ENCODE data around the gene IL20RA. TPM values are rescaled to one million over a fixed set of nuclear protein-coding genes. Genes with fewer than 3 reads are reported as not detected.
"Not testable (repeated sequence)": the region's sequence is repeated elsewhere in the genome, so short reads cannot be mapped to it uniquely, and the experiment has no call there.

The IL20RA gene
- total RNA-seq, 1 experiment from 2014 or later: not detected

- DNase-seq (ENCODE audit: low read depth); in situ Hi-C loops (cut with HindIII; ENCODE audit: low pct_unique_long_range_greater_than_20kb, low sequenced_read_pairs): not testable (repeated sequence)
These were observed 84.8 kb downstream of the IL20RA start for GRCh38 chr6:136959935-136960334.

DNA sequence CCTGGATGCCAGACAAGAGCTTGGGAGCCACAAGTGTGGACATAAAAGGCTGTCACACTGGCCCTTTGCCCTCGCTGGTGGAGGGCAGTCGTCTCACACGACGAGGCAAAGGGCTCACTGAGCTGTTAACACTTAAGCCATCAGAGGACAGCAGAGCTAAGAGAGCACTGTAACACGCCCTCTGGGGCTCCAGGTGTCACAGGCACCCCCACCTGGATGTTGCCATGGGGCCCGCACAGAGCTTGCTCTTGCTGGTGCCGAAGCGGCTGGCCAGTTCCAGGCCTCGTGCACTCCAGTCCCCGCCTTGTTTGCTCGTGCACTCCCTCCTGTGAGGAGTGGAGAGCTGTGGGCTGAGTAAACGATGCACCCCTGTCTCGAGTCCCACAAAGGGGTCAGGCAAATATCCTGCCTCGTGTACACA lies 85.3 kb downstream of the IL20RA start:
- in situ Hi-C loops (cut with HindIII; ENCODE audit: low pct_unique_long_range_greater_than_20kb, low sequenced_read_pairs): no loop called here
- DNase-seq (ENCODE audit: low read depth): no peak

- no peak for DNase-seq (ENCODE audit: low read depth)
- in situ Hi-C loops (cut with HindIII; ENCODE audit: low pct_unique_long_range_greater_than_20kb, low sequenced_read_pairs): no loop called here
These were observed 86.6 kb downstream of the IL20RA start for GRCh38 chr6:136958168-136958567.

DNA sequence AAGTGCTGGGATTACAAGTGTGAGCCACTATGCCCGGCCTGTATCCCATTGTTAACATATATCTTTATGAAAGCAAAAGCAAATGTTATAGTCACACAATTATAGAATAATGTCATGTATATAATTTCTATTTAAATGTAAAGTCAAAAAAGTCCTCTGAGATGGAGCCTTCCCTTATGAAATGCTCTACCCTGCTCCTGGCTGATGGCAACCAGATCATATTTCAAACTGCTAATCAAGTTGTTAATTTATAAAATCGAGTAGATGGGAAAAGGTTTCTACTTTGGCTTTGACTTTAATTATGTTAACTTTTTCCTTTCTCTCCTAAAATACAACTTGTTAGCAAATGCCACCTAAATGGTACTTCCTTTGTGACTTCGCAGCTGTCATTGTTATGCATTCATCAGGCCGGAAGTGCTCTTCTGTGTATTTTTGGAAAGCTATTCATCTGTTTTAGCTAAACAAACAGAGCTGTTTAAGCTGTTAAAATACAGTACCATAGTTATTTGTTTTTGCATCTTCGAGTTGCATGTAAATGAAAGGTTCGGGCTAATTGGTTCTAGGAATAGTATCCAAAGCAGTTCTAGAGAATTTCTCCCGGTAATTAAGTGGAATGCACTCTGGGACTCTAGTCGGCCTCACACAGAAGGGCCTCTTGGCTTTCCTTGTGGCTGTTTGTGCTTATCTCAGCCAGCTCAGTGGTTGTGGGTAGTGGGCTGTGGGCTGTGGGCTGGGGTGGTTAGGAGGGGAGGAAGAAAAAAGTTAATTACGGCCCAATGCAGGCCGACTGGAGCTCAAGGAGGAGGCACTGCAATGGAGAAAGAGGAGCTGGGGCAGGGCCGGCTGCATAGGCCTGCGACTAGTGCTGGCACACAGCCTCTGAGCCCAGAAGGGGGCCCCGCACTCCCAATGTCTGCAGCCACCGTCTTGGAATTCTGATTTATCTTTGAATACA lies 87.9 kb downstream of the IL20RA start:
- in situ Hi-C loops (cut with HindIII; ENCODE audit: low pct_unique_long_range_greater_than_20kb, low sequenced_read_pairs): no loop called here
- DNase-seq (ENCODE audit: low read depth): no peak

- no peak for DNase-seq (ENCODE audit: low read depth)
- in situ Hi-C loops (cut with HindIII; ENCODE audit: low pct_unique_long_range_greater_than_20kb, low sequenced_read_pairs): no loop called here
These were observed 89.6 kb downstream of the IL20RA start for GRCh38 chr6:136955123-136955522.

DNA sequence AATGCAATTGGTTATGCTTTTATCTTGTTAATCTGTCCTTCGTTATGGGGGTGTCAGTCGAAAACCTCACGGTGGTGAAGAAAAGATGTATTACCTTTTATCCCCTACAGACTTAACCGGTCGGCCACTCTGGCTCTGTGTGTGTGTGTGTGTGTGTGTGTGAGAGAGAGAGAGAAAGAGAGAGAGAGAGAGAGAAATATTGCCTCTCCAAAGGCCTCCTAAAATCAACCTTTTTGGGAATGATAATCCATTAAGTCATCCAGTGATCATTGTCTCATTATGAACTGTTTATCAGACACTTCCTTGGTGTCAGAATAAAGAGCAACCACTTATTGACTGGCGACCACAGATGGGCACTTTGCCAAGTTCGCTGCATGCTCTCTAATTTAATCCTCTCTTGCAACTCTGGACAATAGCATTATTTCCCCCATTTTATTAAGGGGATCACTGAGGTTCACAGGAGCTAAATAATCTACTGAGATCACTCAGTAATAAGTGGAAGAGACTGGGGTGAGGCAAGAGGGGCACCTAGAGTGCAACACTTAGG lies 92.0 kb downstream of the IL20RA start:
- in situ Hi-C loops (cut with HindIII; ENCODE audit: low pct_unique_long_range_greater_than_20kb, low sequenced_read_pairs): no loop called here
- no peak for DNase-seq (ENCODE audit: low read depth)

DNA sequence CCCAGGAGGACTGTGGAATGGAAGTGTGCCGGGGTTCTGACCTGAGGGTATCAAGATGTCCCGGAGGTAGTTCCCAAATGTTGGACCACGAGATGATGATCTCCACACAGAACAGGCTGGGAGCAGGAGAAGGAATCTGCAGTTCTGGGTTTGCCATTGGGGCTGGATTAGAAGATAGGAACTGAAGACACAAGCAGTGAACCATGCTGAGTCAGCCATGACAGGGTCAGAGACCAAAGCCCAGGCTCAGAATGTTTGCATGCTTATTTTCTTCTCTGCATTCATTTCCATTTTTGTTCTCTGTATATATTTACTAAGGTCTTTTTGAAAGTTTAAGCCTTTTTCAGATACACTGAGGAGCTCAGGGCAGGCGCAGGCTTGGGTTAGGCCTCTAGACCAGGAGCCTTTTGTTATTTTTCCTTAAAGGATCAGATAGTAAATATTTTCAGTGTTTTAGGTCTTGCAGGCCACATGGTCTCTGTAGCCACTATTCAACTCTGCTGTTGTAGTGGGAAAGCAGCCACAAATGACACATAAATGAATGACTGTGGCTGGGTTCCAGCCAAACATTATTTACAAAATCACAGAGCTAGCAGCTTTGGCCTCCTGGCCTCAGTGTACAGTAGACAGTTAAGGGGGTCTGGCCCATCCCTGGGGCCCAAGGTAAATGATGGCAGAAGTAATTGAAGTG lies 94.2 kb downstream of the IL20RA start:
- DNase-seq (ENCODE audit: low read depth): no peak
- in situ Hi-C loops (cut with HindIII; ENCODE audit: low pct_unique_long_range_greater_than_20kb, low sequenced_read_pairs): no loop called here

Other genes starting within 250 kb of the IL20RA start
- 13.8 and 22.3 TPM in 2 replicates for gene PEX7, start 222.4 kb downstream of the IL20RA start, total RNA-seq (2014; rRNA removed; shearing (Covaris generic); ENCODE audit: low replicate concordance)
- not detected in 2 replicates for gene SLC35D3, start 122.7 kb downstream of the IL20RA start, total RNA-seq (2014; rRNA removed; shearing (Covaris generic); ENCODE audit: low replicate concordance)
- not detected in 2 replicates for gene IL22RA2, start 128.7 kb upstream of the IL20RA start, total RNA-seq (2014; rRNA removed; shearing (Covaris generic); ENCODE audit: low replicate concordance)
- gene IFNGR1, start 174.4 kb upstream of the IL20RA start, total RNA-seq (2014; rRNA removed; shearing (Covaris generic); ENCODE audit: low replicate concordance): 51.9 and 58.4 TPM in 2 replicates

Data from Caki2 (cell line).